ENCODE data around the gene MSANTD3. TPM values are rescaled to one million over a fixed set of nuclear protein-coding genes. Genes with fewer than 3 reads are reported as not detected.

Gene MSANTD3
- polyA plus RNA-seq, 1 experiment: 63.1 TPM

DNA sequence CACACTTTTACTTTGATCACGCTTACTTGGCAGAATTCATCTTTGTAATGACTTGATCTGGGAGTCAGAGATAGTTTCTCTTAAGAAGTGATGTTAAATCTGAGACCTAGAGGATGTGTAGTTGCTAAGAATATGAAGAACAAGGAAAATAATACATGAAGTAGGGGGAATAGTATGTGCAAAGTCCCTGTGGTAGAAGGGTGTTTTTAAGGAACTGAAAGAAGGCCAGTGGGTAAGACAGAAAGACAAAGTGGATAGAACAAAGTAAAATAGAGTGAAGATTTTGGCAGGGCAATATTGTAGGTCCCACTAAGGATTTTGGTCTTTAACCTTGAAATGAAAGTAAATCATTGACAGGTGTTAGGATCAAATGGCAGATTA, 17.8 kb upstream of the MSANTD3 start:
- no peak overlapping the region for H3K4me3 ChIP-seq (ENCODE audit: low read depth, low read length)
- TF ChIP-seq, protein P1, sequence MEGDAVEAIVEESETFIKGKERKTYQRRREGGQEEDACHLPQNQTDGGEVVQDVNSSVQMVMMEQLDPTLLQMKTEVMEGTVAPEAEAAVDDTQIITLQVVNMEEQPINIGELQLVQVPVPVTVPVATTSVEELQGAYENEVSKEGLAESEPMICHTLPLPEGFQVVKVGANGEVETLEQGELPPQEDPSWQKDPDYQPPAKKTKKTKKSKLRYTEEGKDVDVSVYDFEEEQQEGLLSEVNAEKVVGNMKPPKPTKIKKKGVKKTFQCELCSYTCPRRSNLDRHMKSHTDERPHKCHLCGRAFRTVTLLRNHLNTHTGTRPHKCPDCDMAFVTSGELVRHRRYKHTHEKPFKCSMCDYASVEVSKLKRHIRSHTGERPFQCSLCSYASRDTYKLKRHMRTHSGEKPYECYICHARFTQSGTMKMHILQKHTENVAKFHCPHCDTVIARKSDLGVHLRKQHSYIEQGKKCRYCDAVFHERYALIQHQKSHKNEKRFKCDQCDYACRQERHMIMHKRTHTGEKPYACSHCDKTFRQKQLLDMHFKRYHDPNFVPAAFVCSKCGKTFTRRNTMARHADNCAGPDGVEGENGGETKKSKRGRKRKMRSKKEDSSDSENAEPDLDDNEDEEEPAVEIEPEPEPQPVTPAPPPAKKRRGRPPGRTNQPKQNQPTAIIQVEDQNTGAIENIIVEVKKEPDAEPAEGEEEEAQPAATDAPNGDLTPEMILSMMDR (IDR thresholded peaks at IDR 0.05; ENCODE audit: low read depth, low read length): no peak
- H3K27me3 ChIP-seq (ENCODE audit: control insufficient read depth, insufficient read depth, low read length): peaks cover 3% of the 10 kb centered on the region
- no peak for DNase-seq (ENCODE audit: low read depth, low spot score)
- H3K9me3 ChIP-seq (ENCODE audit: control insufficient read depth, insufficient read depth, low read length): peaks cover 2% of the 10 kb centered on the region; the same call in 1 of the 2 replicates
- POLR2A ChIA-PET: no interaction called here
- H3K27ac ChIP-seq (ENCODE audit: low read depth, low read length): no peak overlapping the region
- CTCF ChIA-PET: interaction anchor here (0.7 to 2.8 kb wide), 2 partner anchors 26 to 84 kb away, joined by 3 to 10 read pairs; no protein-coding TSS in a partner anchor

DNA sequence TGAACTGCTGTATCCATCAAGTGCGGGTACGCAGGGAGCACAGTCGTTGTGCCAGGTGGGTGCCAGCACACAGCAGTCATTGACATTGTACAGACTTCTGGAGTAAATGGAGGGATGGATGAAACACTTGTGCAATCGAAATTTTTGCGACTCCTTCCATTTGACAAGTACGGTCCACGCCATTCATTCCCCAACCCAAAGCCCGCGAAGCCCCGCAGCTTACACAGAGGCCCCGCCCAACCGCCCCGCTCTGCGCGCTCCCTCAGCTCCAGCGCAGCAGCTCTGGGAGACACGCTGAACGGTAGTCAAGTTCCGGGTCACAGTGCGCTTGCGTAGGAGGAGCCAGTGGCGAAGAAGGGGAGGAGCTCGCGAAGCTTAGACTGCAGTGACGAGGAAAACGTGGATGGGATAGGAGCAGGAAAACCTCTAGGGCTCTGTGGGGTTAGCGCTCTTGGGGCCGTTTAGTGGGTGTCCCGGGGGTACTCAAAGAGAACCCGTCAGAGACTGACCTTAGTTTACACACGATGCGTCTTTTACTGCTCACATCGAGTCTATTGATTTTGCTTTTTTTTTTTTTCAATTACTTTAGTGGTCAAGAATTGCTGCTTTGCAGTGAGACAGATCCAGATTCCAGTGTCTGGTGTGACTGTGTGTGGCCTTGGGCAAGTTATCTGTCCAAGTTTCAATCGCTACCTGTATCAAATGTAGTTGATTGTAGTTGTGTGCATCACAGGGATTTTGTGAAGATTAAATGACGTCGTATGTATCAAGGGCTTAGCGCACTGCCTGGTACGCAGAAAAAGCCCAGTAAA, 15.3 kb upstream of the MSANTD3 start:
- POLR2A ChIA-PET: interaction anchor here (0.6 to 1.1 kb wide), 5 partner anchors 12 to 503 kb away, joined by 3 to 14 read pairs (median 6); partner anchors contain the start of genes MSANTD3 and TEX10
- H3K27ac ChIP-seq (ENCODE audit: low read depth, low read length): no peak overlapping the region
- peak; percentile 61 for DNase-seq (ENCODE audit: low read depth, low spot score)
- TF ChIP-seq, protein P1 (IDR thresholded peaks at IDR 0.05; ENCODE audit: low read depth, low read length): no peak
- peaks cover 3% of the 10 kb centered on the region for H3K27me3 ChIP-seq (ENCODE audit: control insufficient read depth, insufficient read depth, low read length)
- CTCF ChIA-PET: interaction anchor here (0.7 to 2.8 kb wide), 4 partner anchors 25 to 190 kb away, joined by 3 to 10 read pairs (median 4); no protein-coding TSS in a partner anchor
- H3K9me3 ChIP-seq (ENCODE audit: control insufficient read depth, insufficient read depth, low read length): peaks cover 2% of the 10 kb centered on the region; the same call in 1 of the 2 replicates
- peak overlapping the region; percentile 65 for H3K4me3 ChIP-seq (ENCODE audit: low read depth, low read length)

DNA sequence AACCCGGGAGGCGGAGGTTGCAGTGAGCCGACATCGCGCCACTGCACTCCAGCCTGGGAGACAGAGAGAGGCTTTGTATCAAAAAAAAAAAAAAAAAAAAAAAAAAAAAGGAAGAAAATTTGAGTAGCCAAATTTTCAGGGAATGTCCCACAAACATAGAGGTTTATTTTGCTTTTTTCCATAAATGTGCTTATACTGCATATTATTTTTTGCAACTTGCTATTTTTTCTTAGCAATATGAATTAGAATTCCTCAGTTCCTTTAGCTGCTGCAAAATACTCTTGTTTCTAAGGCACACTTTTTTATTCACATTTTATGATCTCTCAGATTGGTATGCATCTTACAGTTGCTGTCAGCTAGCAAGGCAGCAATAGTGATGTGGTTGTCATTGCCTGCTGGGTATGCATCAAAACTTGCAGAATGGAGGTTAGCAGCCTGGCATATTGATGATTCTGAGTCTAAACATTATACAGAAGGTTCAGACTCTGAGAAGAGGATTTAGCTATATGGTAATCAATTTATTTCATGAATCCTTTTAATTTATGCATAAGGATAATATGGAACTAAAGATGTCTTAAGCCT, 13.0 kb upstream of the MSANTD3 start:
- peaks cover under 1% of the 10 kb centered on the region for H3K27me3 ChIP-seq (ENCODE audit: control insufficient read depth, insufficient read depth, low read length)
- no peak for DNase-seq (ENCODE audit: low read depth, low spot score)
- H3K27ac ChIP-seq (ENCODE audit: low read depth, low read length): no peak overlapping the region
- CTCF ChIA-PET: interaction anchor here (0.9 to 1.5 kb wide), 2 partner anchors 89 to 188 kb away, joined by 3 to 4 read pairs; no protein-coding TSS in a partner anchor
- no peak overlapping the region for H3K4me3 ChIP-seq (ENCODE audit: low read depth, low read length)
- TF ChIP-seq, protein P1 (IDR thresholded peaks at IDR 0.05; ENCODE audit: low read depth, low read length): no peak
- H3K9me3 ChIP-seq (ENCODE audit: control insufficient read depth, insufficient read depth, low read length): peaks cover 2% of the 10 kb centered on the region; the same call in 1 of the 2 replicates
- POLR2A ChIA-PET: interaction anchor here (0.6 kb wide), 1 partner anchor 61 kb away, joined by 4 read pairs; no protein-coding TSS in a partner anchor

DNA sequence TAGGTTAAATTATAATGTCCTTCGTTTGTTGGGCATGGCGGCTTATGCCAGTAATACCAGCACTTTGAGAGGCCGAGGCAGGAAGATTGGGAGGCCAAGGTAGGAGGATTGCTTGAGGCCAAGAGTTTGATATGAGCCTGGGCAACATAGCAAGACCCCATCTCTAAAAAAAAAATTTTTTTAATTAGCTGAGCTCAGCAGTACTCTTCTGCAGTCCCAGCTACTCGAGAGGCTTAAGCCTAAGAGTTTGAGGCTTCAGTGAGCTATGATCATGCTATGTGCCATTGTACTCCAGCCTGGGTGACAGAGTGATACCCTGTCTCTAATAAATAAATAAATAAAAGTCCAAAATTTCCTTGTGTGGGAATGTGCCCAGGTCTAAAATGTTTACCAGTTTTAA, 9.1 kb upstream of the MSANTD3 start:
- ChIA-PET CTCF (no interaction called here), POLR2A (no interaction called here)
- no peak overlapping the region for H3K27ac ChIP-seq (ENCODE audit: low read depth, low read length)

More for the DNA sequence above, 9.1 kb upstream of the MSANTD3 start:
- no peaks in the 10 kb centered on the region for H3K27me3 ChIP-seq (ENCODE audit: control insufficient read depth, insufficient read depth, low read length)
- H3K9me3 ChIP-seq (ENCODE audit: control insufficient read depth, insufficient read depth, low read length): peaks cover 1% of the 10 kb centered on the region; the same call in 1 of the 2 replicates
- no peak overlapping the region for H3K4me3 ChIP-seq (ENCODE audit: low read depth, low read length)
- DNase-seq (ENCODE audit: low read depth, low spot score): no peak
- TF ChIP-seq, protein P1 (IDR thresholded peaks at IDR 0.05; ENCODE audit: low read depth, low read length): no peak
